Activated CD8-positive, alpha-beta memory T cell treated with anti-CD3 and anti-CD28 coated beads, Interleukin-2, amount 10 ng/mL, durations not matched to agents 7 days and 5 days (primary cell): ENCODE measurements around the gene BMPR1A. TPM values are rescaled to one million over a fixed set of nuclear protein-coding genes. Genes with fewer than 3 reads are reported as not detected.

Source experiments
- ATAC-seq: fragments of 150-1000 bp; cut with Tn5 transposase; one replicate; pipeline ENCODE4 v1.10.0; 2021; ENCODE audit warnings: moderate library complexity
- CTCF ChIA-PET: fragments of 350-600 bp; sonication (Branson Sonifier 250); formaldehyde crosslinking; loops from one replicate; lab custom pipeline; 2021; ENCODE audit warnings: antibody characterized with exemption; lab: Charles Lee
- DNase-seq: peaks from one replicate; pipeline ENCODE4 v3.0.0-alpha.2; 2020
- H3K27ac Mint-ChIP-seq: one replicate; pipeline ENCODE4 v1.8.0; 2021; ENCODE audit warnings: mild to moderate bottlenecking, mixed read lengths
- H3K27me3 Mint-ChIP-seq: one replicate; pipeline ENCODE4 v1.8.0; 2021; ENCODE audit warnings: mixed read lengths
- H3K36me3 Mint-ChIP-seq: one replicate; pipeline ENCODE4 v1.8.0; 2021; ENCODE audit warnings: mild to moderate bottlenecking, mixed read lengths
- H3K4me1 Mint-ChIP-seq: one replicate; pipeline ENCODE4 v1.8.0; 2021; ENCODE audit warnings: mixed read lengths
- H3K4me3 Mint-ChIP-seq: one replicate; pipeline ENCODE4 v1.8.0; 2021; ENCODE audit warnings: mild to moderate bottlenecking, moderate library complexity, mixed read lengths
- H3K9me3 Mint-ChIP-seq: one replicate; pipeline ENCODE4 v1.8.0; 2022; ENCODE audit warnings: low read depth, mixed read lengths
- total RNA-seq, 2 experiments: library from RNA; stranded (reverse); gene quantifications; one replicate each; pipeline ENCODE4 v1.2.3, GENCODE V29; 2021

BMPR1A gene
- total RNA-seq, 2 experiments from 2014 or later = 17.1 to 19.5 TPM

DNA sequence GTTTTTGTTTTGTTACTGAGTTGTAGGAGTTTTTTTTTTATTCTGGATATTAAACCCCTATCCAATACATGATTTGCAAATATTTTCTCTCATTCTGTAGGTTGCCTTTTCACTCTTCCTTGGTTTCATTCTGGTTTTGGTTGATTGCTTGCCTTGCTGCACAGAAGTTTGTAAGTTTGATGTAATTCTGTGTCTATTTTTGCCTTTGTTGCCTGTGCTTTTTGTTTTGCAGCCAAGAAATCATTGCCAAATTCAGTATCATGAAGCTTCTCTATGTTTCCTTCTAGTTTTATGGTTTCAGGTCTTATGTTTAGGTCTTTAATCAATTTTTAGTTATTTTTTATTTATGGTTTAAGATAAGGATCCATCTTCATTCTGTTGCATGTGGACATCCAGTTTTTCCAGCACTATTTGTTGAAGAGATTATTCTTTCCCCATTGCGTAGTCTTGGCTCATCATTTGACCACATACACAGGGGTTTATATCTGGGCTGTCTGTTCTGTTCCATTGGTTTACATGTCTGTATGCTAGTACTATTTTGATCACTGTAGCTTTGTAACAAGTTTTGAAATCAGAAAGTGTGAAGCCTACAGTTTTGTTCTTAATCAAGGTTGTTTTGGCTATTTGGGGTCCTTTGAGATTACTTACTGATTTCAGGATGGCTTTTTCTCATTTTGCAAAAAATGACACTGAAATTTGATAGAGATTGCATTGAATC is 26.4 kb downstream of the BMPR1A start:
- ATAC-seq = no peak
- H3K4me3 Mint-ChIP-seq = no peak overlapping the region
- CTCF ChIA-PET = no interaction called here
- H3K9me3 Mint-ChIP-seq = peaks cover 8% of the 10 kb centered on the region
- peaks cover 16% of the 10 kb centered on the region for H3K36me3 Mint-ChIP-seq
- no peaks in the 10 kb centered on the region for H3K27me3 Mint-ChIP-seq
- DNase-seq = no peak
- no peak overlapping the region for H3K27ac Mint-ChIP-seq
- H3K4me1 Mint-ChIP-seq = peaks cover 13% of the 10 kb centered on the region

GRCh38 chr10:86785037-86785436 is 28.6 kb downstream of the BMPR1A start:
- no peaks in the 10 kb centered on the region for H3K27me3 Mint-ChIP-seq
- peaks cover 13% of the 10 kb centered on the region for H3K4me1 Mint-ChIP-seq
- H3K27ac Mint-ChIP-seq = no peak overlapping the region
- CTCF ChIA-PET = interaction anchor here (1.0 kb wide), 1 partner anchor 85 kb away, joined by 3 read pairs; no protein-coding TSS in a partner anchor
- H3K4me3 Mint-ChIP-seq = no peak overlapping the region
- peaks cover 11% of the 10 kb centered on the region for H3K9me3 Mint-ChIP-seq
- peaks cover 18% of the 10 kb centered on the region for H3K36me3 Mint-ChIP-seq
- ATAC-seq (no peak), DNase-seq (no peak)

- DNase-seq (no peak), ATAC-seq (no peak)
- CTCF ChIA-PET = interaction anchor here (0.6 to 1.3 kb wide), 2 partner anchors 13 to 866 kb away, joined by 3 read pairs; no protein-coding TSS in a partner anchor
- no peak overlapping the region for H3K27ac Mint-ChIP-seq
- H3K4me1 Mint-ChIP-seq = peaks cover 13% of the 10 kb centered on the region
- H3K27me3 Mint-ChIP-seq = no peaks in the 10 kb centered on the region
- peaks cover 18% of the 10 kb centered on the region for H3K36me3 Mint-ChIP-seq
- peaks cover 11% of the 10 kb centered on the region for H3K9me3 Mint-ChIP-seq
- no peak overlapping the region for H3K4me3 Mint-ChIP-seq
Measured at GRCh38 chr10:86785968-86786367, 29.5 kb downstream of the BMPR1A start.

GRCh38 chr10:86786368-86786767 is 29.9 kb downstream of the BMPR1A start:
- Mint-ChIP-seq H3K4me1 (peaks cover 13% of the 10 kb centered on the region), H3K9me3 (peaks cover 11% of the 10 kb centered on the region), H3K27me3 (no peaks in the 10 kb centered on the region), H3K4me3 (no peak overlapping the region), H3K36me3 (peaks cover 18% of the 10 kb centered on the region), H3K27ac (no peak overlapping the region)
- no peak for ATAC-seq
- CTCF ChIA-PET = interaction anchor here (0.6 to 1.3 kb wide), 2 partner anchors 13 to 866 kb away, joined by 3 read pairs; no protein-coding TSS in a partner anchor
- no peak for DNase-seq

GRCh38 chr10:86790394-86790793 is 34.0 kb downstream of the BMPR1A start:
- peaks cover 9% of the 10 kb centered on the region for H3K9me3 Mint-ChIP-seq
- H3K27ac Mint-ChIP-seq = no peak overlapping the region
- H3K27me3 Mint-ChIP-seq = no peaks in the 10 kb centered on the region
- CTCF ChIA-PET = no interaction called here
- no peak overlapping the region for H3K4me3 Mint-ChIP-seq
- DNase-seq (no peak), ATAC-seq (no peak)
- H3K36me3 Mint-ChIP-seq = peaks cover 10% of the 10 kb centered on the region
- no peaks in the 10 kb centered on the region for H3K4me1 Mint-ChIP-seq

DNA sequence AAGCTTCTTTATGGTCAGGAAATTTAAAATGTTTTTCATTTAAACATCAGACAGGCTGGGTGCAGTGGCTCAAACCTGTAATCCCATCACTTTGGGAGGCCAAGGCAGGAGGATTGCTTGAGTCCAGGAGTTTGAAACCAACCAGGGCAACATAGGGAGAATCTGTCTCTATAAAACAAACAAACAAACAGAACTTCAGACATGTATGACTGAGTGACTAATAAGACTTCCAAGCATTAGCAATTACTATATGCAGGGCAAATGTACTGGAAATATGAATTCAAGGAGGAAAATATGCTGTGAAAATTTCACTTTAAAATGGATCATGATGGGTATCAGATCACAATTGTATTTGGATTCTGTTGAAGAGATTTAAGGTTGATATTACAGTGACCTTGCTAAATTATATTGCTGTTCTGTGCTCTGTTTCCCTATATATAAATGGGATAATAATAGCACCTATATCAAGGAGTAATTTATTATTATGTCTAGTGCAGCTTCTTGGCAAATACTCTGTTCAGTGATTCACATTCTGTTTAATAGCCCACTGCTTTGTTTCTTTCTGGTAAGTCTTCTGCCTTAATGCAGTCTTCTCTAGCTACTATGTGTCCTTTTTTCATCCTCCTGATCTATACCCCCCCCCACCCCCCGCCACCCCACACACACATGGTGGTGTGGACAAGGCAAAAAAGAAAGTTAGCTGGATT is 36.2 kb downstream of the BMPR1A start:
- DNase-seq = no peak
- Mint-ChIP-seq H3K4me3 (no peak overlapping the region), H3K27me3 (no peaks in the 10 kb centered on the region), H3K27ac (no peak overlapping the region), H3K36me3 (peaks cover 7% of the 10 kb centered on the region), H3K4me1 (peaks cover 2% of the 10 kb centered on the region), H3K9me3 (peaks cover 6% of the 10 kb centered on the region)
- CTCF ChIA-PET = no interaction called here
- no peak for ATAC-seq

- H3K36me3 Mint-ChIP-seq = peaks cover 4% of the 10 kb centered on the region
- H3K27ac Mint-ChIP-seq = no peak overlapping the region
- DNase-seq (no peak), ATAC-seq (no peak)
- H3K4me3 Mint-ChIP-seq = no peak overlapping the region
- peaks cover 6% of the 10 kb centered on the region for H3K4me1 Mint-ChIP-seq
- H3K27me3 Mint-ChIP-seq = no peaks in the 10 kb centered on the region
- peaks cover 2% of the 10 kb centered on the region for H3K9me3 Mint-ChIP-seq
- CTCF ChIA-PET = no interaction called here
Measured at GRCh38 chr10:86793696-86794095, 37.3 kb downstream of the BMPR1A start.

DNA sequence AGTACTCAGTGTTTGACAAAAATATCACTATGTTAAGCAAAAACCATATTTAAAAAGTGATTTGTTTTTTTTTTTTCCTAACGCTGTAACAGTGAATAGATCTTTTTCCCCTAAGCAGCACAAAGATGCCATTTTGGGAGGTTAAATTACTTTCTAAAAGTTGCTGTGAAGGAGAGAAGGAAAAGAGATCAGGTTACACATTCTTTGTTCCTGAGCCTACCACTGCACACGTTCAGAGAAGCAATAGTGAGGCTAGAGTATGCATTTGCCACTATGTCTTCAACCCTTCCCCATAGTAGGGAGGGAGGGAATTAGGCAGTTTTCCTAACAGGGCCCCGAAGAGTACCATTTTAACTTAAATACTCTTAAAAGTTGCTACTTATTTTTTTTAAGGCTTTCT is 38.9 kb downstream of the BMPR1A start:
- Mint-ChIP-seq H3K27me3 (no peaks in the 10 kb centered on the region), H3K36me3 (peaks cover 2% of the 10 kb centered on the region), H3K4me3 (no peak overlapping the region), H3K27ac (no peak overlapping the region), H3K9me3 (no peaks in the 10 kb centered on the region), H3K4me1 (peaks cover 18% of the 10 kb centered on the region)
- DNase-seq = no peak
- no peak for ATAC-seq
- CTCF ChIA-PET = interaction anchor here (1.1 kb wide), 1 partner anchor 84 kb away, joined by 3 read pairs; no protein-coding TSS in a partner anchor

DNA sequence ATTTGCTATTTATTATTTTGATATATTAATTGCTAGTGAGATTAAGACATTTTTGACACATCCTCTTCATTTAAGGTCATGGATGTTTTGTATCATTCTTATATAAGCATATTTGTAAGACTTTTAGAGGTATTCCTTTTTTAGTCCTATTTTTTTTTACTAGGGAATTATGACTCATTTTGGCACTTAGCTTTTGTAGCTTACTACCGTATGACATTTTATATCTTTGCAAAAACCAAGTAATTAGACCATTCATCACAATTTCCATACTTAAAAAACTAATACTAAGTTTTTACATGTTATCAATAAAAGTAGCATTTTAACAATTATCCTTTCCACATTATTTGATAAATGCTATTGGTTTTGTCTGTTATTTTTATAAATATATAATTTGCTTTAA is 41.6 kb downstream of the BMPR1A start:
- Mint-ChIP-seq H3K4me3 (no peak overlapping the region), H3K27me3 (no peaks in the 10 kb centered on the region), H3K36me3 (peaks cover 2% of the 10 kb centered on the region), H3K9me3 (no peaks in the 10 kb centered on the region), H3K4me1 (peaks cover 20% of the 10 kb centered on the region), H3K27ac (no peak overlapping the region)
- DNase-seq (no peak), ATAC-seq (no peak)
- CTCF ChIA-PET = interaction anchor here (1.1 kb wide), 1 partner anchor 86 kb away, joined by 4 read pairs; no protein-coding TSS in a partner anchor

GRCh38 chr10:86798611-86799010 is 42.2 kb downstream of the BMPR1A start:
- peaks cover 20% of the 10 kb centered on the region for H3K4me1 Mint-ChIP-seq
- ATAC-seq = peak; percentile 88
- CTCF ChIA-PET = interaction anchor here (0.8 to 1.5 kb wide), 3 partner anchors 12 to 87 kb away, joined by 3 to 4 read pairs (median 3); no protein-coding TSS in a partner anchor
- DNase-seq = no peak
- H3K36me3 Mint-ChIP-seq = peaks cover 2% of the 10 kb centered on the region
- peak overlapping the region; percentile 5 for H3K4me3 Mint-ChIP-seq
- H3K27me3 Mint-ChIP-seq = no peaks in the 10 kb centered on the region
- no peaks in the 10 kb centered on the region for H3K9me3 Mint-ChIP-seq
- peak overlapping the region; percentile 65 for H3K27ac Mint-ChIP-seq

- CTCF ChIA-PET = interaction anchor here (0.8 to 1.5 kb wide), 3 partner anchors 13 to 87 kb away, joined by 3 to 4 read pairs (median 3); no protein-coding TSS in a partner anchor
- Mint-ChIP-seq H3K4me3 (no peak overlapping the region), H3K27me3 (no peaks in the 10 kb centered on the region), H3K27ac (peak overlapping the region; percentile 4), H3K9me3 (no peaks in the 10 kb centered on the region), H3K4me1 (peaks cover 20% of the 10 kb centered on the region), H3K36me3 (peaks cover 2% of the 10 kb centered on the region)
- DNase-seq = no peak
- no peak for ATAC-seq
Measured at GRCh38 chr10:86799188-86799845, 42.9 kb downstream of the BMPR1A start.

DNA sequence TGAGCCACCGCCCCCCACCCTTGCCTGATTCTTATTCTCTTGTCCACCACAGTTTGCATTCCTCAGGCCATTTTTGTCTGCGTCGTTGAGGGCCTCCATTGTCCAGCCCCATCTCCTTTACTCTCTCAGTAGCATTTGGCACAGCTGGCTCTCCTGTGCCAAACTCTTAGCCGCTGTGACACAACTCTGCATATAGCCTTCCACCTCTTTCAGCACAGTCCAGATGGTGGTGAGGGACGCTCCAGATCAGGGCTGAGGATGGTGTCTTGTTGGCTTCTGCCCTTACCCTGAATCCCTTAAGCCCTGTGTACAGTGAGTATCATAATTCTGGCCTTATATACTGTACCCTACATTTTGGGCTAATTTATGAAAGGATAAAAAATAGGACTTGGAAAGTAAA is 45.6 kb downstream of the BMPR1A start:
- no peaks in the 10 kb centered on the region for H3K9me3 Mint-ChIP-seq
- peaks cover 2% of the 10 kb centered on the region for H3K36me3 Mint-ChIP-seq
- H3K4me3 Mint-ChIP-seq = no peak overlapping the region
- CTCF ChIA-PET = interaction anchor here (0.7 kb wide), 1 partner anchor 125 kb away, joined by 3 read pairs; no protein-coding TSS in a partner anchor
- DNase-seq = no peak
- H3K4me1 Mint-ChIP-seq = peaks cover 20% of the 10 kb centered on the region
- no peak for ATAC-seq
- H3K27me3 Mint-ChIP-seq = no peaks in the 10 kb centered on the region
- H3K27ac Mint-ChIP-seq = no peak overlapping the region

- peaks cover 1% of the 10 kb centered on the region for H3K36me3 Mint-ChIP-seq
- CTCF ChIA-PET = interaction anchor here (0.7 kb wide), 1 partner anchor 125 kb away, joined by 3 read pairs; no protein-coding TSS in a partner anchor
- no peaks in the 10 kb centered on the region for H3K27me3 Mint-ChIP-seq
- H3K9me3 Mint-ChIP-seq = no peaks in the 10 kb centered on the region
- H3K4me3 Mint-ChIP-seq = no peak overlapping the region
- no peak for ATAC-seq
- DNase-seq = no peak
- H3K4me1 Mint-ChIP-seq = peaks cover 18% of the 10 kb centered on the region
- no peak overlapping the region for H3K27ac Mint-ChIP-seq
Measured at GRCh38 chr10:86802473-86803108, 46.2 kb downstream of the BMPR1A start.
